Endothelial cell of umbilical vein (primary cell): ENCODE measurements around the gene AGBL3. TPM values are rescaled to one million over a fixed set of nuclear protein-coding genes. Genes with fewer than 3 reads are reported as not detected.

Experiments used
- BruUV-seq: library from RNA; stranded (reverse); fragments of 400-500 nt; replicated peaks from 2 replicates; lab custom pipeline; 2021; lab: Mats Ljungman, UMichigan
- CTCF ChIA-PET: fragments of 300-600, 350-600 bp; sonication (Branson Sonifier 250); formaldehyde crosslinking; loops from one replicate; lab custom pipeline; 2021; ENCODE audit warnings: antibody characterized with exemption, inconsistent platforms; lab: Charles Lee
- POLR2A ChIA-PET: fragments of 300-600, 350-600 bp; sonication (Branson Sonifier 250); formaldehyde crosslinking; loops from one replicate; lab custom pipeline; 2021; ENCODE audit warnings: antibody characterized with exemption, inconsistent platforms; lab: Charles Lee
- DNase-seq: peaks from one replicate; pipeline ENCODE4 v3.0.0-alpha.2; 2011; ENCODE audit warnings: low read depth, low spot score
- FAIRE-seq: peaks from 2 replicates; lab custom pipeline; 2011; peaks lifted over from hg19 to GRCh38; lab: Jason Lieb, UNC
- H2AFZ ChIP-seq: 2 replicates; pipeline ENCODE4 v1.6.0; 2012; ENCODE audit warnings: low read depth, low read length, control low read depth, inconsistent platforms
- H3K27ac ChIP-seq: 2 replicates; pipeline ENCODE4 v1.5.1; 2011; ENCODE audit warnings: low read depth, mild to moderate bottlenecking, control low read depth, low read length, moderate library complexity; ENCODE audit not compliant: insufficient read depth
- H3K27me3 ChIP-seq, 2 experiments: 2 replicates each; pipeline versions ENCODE4 v1.6.0 to v1.6.1; 2011; ENCODE audit warnings: low read length in 2 of 2, mixed read lengths in 1 of 2; ENCODE audit not compliant: control insufficient read depth in 2 of 2, insufficient read depth in 2 of 2
- H3K36me3 ChIP-seq, 2 experiments: 2 replicates in 1 of 2; 3 replicates in 1 of 2; pipeline ENCODE4 v1.5.1; 2011; ENCODE audit warnings: low read length in 2 of 2, mild to moderate bottlenecking in 1 of 2, moderate library complexity in 1 of 2; ENCODE audit not compliant: control insufficient read depth in 2 of 2, insufficient read depth in 2 of 2; ENCODE audit errors: extremely low read depth in 1 of 2
- H3K4me1 ChIP-seq: 3 replicates; pipeline ENCODE4 v1.5.1; 2011; ENCODE audit warnings: mild to moderate bottlenecking, low read length; ENCODE audit not compliant: control insufficient read depth, insufficient read depth; ENCODE audit errors: extremely low read depth
- H3K4me2 ChIP-seq: 2 replicates; pipeline ENCODE4 v1.6.1; 2011; ENCODE audit warnings: low read length, control low read depth, mixed read lengths; ENCODE audit not compliant: insufficient read depth
- H3K4me3 ChIP-seq, 3 experiments: fragments of 200-600 bp in 1 of 3; sonication (generic), shearing (Covaris generic) in 1 of 3; replicated peaks in 1 of 3; 2 replicates each; pipeline ENCODE4 v1.5.1; 2011 to 2016; ENCODE audit warnings: control low read depth in 3 of 3, low read length in 3 of 3, mild to moderate bottlenecking in 2 of 3, inconsistent platforms in 1 of 3, low read depth in 1 of 3, moderate library complexity in 1 of 3; ENCODE audit not compliant: insufficient read depth in 1 of 3
- H3K79me2 ChIP-seq: 2 replicates; pipeline ENCODE4 v1.6.0; 2012; ENCODE audit warnings: low read length, inconsistent platforms; ENCODE audit not compliant: control insufficient read depth, insufficient read depth
- H3K9ac ChIP-seq: replicated peaks from 2 replicates; pipeline ENCODE3; 2011; ENCODE audit warnings: low read length, control low read depth; ENCODE audit not compliant: insufficient read depth; ENCODE audit errors: extremely low read depth
- H3K9me1 ChIP-seq: replicated peaks from 3 replicates; pipeline ENCODE4 v1.6.0; 2011; ENCODE audit warnings: mild to moderate bottlenecking, low read length; ENCODE audit not compliant: control insufficient read depth, insufficient read depth; ENCODE audit errors: extremely low read depth
- H3K9me3 ChIP-seq: replicated peaks from 2 replicates; pipeline ENCODE4 v1.5.1; 2012; ENCODE audit warnings: low read length, inconsistent platforms; ENCODE audit not compliant: control insufficient read depth, insufficient read depth
- H4K20me1 ChIP-seq: replicated peaks from 2 replicates; pipeline ENCODE3; 2011; ENCODE audit warnings: mild to moderate bottlenecking, low read length; ENCODE audit not compliant: control insufficient read depth, insufficient read depth; ENCODE audit errors: extremely low read depth
- EZH2 ChIP-seq: IDR thresholded peaks from 2 replicates; pipeline ENCODE4 v1.6.1; 2012; ENCODE audit warnings: borderline replicate concordance, low read depth, mild to moderate bottlenecking, moderate library complexity, low read length, inconsistent platforms; ENCODE audit not compliant: severe bottlenecking
- FOS ChIP-seq: IDR thresholded peaks from 2 replicates; pipeline ENCODE4 v1.6.1; 2011; ENCODE audit warnings: mild to moderate bottlenecking, low read length, moderate library complexity, borderline replicate concordance; ENCODE audit not compliant: insufficient read depth
- GATA2 ChIP-seq: IDR thresholded peaks from 2 replicates; pipeline ENCODE4 v1.7.0; 2011; ENCODE audit warnings: low read depth, mild to moderate bottlenecking, moderate library complexity, mixed read lengths, low read length; ENCODE audit not compliant: insufficient read length, insufficient read depth
- JUN ChIP-seq: IDR thresholded peaks from 2 replicates; pipeline ENCODE4 v1.6.1; 2011; ENCODE audit warnings: borderline replicate concordance, low read depth; ENCODE audit not compliant: insufficient read length, insufficient read depth
- MYC ChIP-seq: IDR thresholded peaks from one replicate; pipeline ENCODE4 v1.6.1; 2011; ENCODE audit warnings: mild to moderate bottlenecking, low read depth, low read length
- POLR2A ChIP-seq: IDR thresholded peaks from 2 replicates; pipeline ENCODE4 v1.6.1; 2012; ENCODE audit warnings: low read depth, mild to moderate bottlenecking, control low read depth, low read length
- POLR2AphosphoS5 ChIP-seq: IDR thresholded peaks from 2 replicates; pipeline ENCODE4 v1.6.1; 2012; ENCODE audit warnings: low read depth, mild to moderate bottlenecking, control low read depth, low read length, moderate library complexity; ENCODE audit not compliant: insufficient read depth
- dilution Hi-C: fragments of 300-500 bp; cut with MboI; formaldehyde crosslinking; loops from one replicate; pipeline ENCODE4 v1.15.0; 2019; ENCODE audit warnings: low sequenced_read_pairs; ENCODE audit not compliant: extremely low pct_ligation_motif_present
- intact Hi-C: fragments of 100-400 bp; cut with micrococcal nuclease; formaldehyde crosslinking; loops from one replicate; pipeline ENCODE4 v1.10.0; 2022
- polyA plus RNA-seq, 4 experiments: library from polyadenylated mRNA; depleted of rRNA in 3 of 4; stranded (reverse) in 3 of 4; unstranded in 1 of 4; fragments of >200 nt; gene quantifications; 2 replicates each; pipeline versions ENCODE4 v1.2.1 to v1.2.3, GENCODE V29; 2011 to 2012; ENCODE audit warnings: missing spikeins in 1 of 4
- total RNA-seq: library from RNA; stranded (reverse); gene quantifications from 2 replicates; pipeline ENCODE4 v1.2.3, GENCODE V29; 2021
- TF ChIP-seq, protein P1 (sequence below), 2 donors: IDR thresholded peaks; 1 replicate in 1 of 2; 2 replicates in 1 of 2; pipeline ENCODE4 v1.5.1; 2011; ENCODE audit warnings: low read length in 2 of 2, mild to moderate bottlenecking in 2 of 2, moderate library complexity in 2 of 2, control low read depth in 1 of 2, inconsistent platforms in 1 of 2, low read depth in 1 of 2; ENCODE audit not compliant: insufficient read depth in 1 of 2; ENCODE audit errors: extremely low read depth in 1 of 2
- TF ChIP-seq, protein P2 (sequence below): IDR thresholded peaks from 2 replicates; pipeline ENCODE4 v1.6.1; 2011; ENCODE audit not compliant: insufficient read depth, insufficient read length

AGBL3 gene
- total and polyA plus RNA-seq, 2 donors (not counting 3 experiments of a cell fraction or from before 2014, with no cell fraction given), result 0.97 to 3.2 TPM

DNA sequence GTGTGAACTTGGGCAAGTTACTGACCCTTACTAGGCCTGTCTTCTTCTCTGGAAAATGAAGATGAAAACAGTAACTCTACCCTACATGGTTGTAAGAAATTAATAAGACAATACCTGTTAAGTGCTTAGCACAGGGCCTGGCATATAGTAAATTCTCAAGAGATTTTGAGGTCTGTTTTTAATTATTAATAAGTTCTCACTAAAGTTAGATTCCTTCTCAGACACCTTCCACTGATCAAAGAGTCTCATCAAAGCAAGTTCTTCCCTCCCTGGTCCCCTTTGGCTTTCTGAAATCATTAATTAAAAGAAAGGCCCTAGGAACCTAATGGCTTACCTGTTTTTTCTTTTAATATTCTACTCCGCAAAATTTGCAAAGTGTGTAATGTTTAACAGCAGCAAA lies 166.1 kb downstream of the AGBL3 start:
- no peaks in the 10 kb centered on the region for H3K9me1 ChIP-seq
- CTCF ChIA-PET, result no interaction called here

More for the DNA sequence above, 166.1 kb downstream of the AGBL3 start:
- FAIRE-seq, result no peak
- H3K9me3 ChIP-seq, result no peaks in the 10 kb centered on the region
- H3K4me3 ChIP-seq, result no peak overlapping the region
- intact Hi-C loops (no loop called here), dilution Hi-C loops (no loop called here)
- H3K4me2 ChIP-seq, result no peak overlapping the region
- no peaks in the 10 kb centered on the region for H3K36me3 ChIP-seq
- no peaks in the 10 kb centered on the region for H4K20me1 ChIP-seq
- BruUV-seq, result no TSS peak
- no peak overlapping the region for H2AFZ ChIP-seq
- POLR2A ChIA-PET, result no interaction called here
- H3K9ac ChIP-seq, result no peak overlapping the region
- H3K4me1 ChIP-seq, result peaks cover 32% of the 10 kb centered on the region
- H3K27me3 ChIP-seq, result no peaks in the 10 kb centered on the region
- H3K79me2 ChIP-seq, result no peaks in the 10 kb centered on the region
- TF ChIP-seq EZH2 (no peak), FOS (no peak), POLR2AphosphoS5 (no peak), GATA2 (no peak), JUN (no peak), POLR2A (no peak), MYC (no peak)
- TF ChIP-seq, protein P1, sequence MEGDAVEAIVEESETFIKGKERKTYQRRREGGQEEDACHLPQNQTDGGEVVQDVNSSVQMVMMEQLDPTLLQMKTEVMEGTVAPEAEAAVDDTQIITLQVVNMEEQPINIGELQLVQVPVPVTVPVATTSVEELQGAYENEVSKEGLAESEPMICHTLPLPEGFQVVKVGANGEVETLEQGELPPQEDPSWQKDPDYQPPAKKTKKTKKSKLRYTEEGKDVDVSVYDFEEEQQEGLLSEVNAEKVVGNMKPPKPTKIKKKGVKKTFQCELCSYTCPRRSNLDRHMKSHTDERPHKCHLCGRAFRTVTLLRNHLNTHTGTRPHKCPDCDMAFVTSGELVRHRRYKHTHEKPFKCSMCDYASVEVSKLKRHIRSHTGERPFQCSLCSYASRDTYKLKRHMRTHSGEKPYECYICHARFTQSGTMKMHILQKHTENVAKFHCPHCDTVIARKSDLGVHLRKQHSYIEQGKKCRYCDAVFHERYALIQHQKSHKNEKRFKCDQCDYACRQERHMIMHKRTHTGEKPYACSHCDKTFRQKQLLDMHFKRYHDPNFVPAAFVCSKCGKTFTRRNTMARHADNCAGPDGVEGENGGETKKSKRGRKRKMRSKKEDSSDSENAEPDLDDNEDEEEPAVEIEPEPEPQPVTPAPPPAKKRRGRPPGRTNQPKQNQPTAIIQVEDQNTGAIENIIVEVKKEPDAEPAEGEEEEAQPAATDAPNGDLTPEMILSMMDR (IDR thresholded peaks at IDR 0.05; ENCODE audit: extremely low read depth in 1 of 2, insufficient read depth in 1 of 2, low read depth in 1 of 2, low read length in 2 of 2), result no peak
- TF ChIP-seq, protein P2, sequence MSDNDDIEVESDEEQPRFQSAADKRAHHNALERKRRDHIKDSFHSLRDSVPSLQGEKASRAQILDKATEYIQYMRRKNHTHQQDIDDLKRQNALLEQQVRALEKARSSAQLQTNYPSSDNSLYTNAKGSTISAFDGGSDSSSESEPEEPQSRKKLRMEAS, result no peak
- no peak overlapping the region for H3K27ac ChIP-seq
- no peak for DNase-seq
